H1 (cell line): ENCODE measurements around the gene SGMS1. TPM values are rescaled to one million over a fixed set of nuclear protein-coding genes. Genes with fewer than 3 reads are reported as not detected.

Source experiments
- CTCF ChIA-PET: fragments of 300-600 bp; sonication (Branson Sonifier 250); formaldehyde crosslinking; loops from one replicate; lab custom pipeline; 2021; ENCODE audit not compliant: partially characterized antibody; lab: Charles Lee
- POLR2A ChIA-PET: fragments of 300-600 bp; sonication (Branson Sonifier 250); formaldehyde crosslinking; loops from one replicate; lab custom pipeline; 2021; ENCODE audit warnings: inconsistent platforms; ENCODE audit not compliant: partially characterized antibody; lab: Charles Lee
- DNase-seq, 2 experiments: peaks; one replicate each; pipeline versions ENCODE4 v3.0.0 to v3.0.0-alpha.2; 2010 to 2022; ENCODE audit warnings: low spot score in 2 of 2, low read depth in 1 of 2, mixed read lengths in 1 of 2
- FAIRE-seq: peaks from 2 replicates; lab custom pipeline; 2011; peaks lifted over from hg19 to GRCh38; lab: Jason Lieb, UNC
- H2AFZ ChIP-seq: 2 replicates; pipeline ENCODE4 v1.8.1; 2012; ENCODE audit warnings: low read length, inconsistent platforms
- H2AK5ac ChIP-seq: 2 replicates; pipeline ENCODE4 v1.6.1; 2013; ENCODE audit warnings: low read depth, low read length
- H2BK120ac ChIP-seq: replicated peaks from 2 replicates; pipeline ENCODE3; 2013; ENCODE audit warnings: low read depth, low read length, inconsistent platforms
- H2BK12ac ChIP-seq: 2 replicates; pipeline ENCODE4 v1.6.1; 2013; ENCODE audit warnings: low read depth, low read length
- H2BK15ac ChIP-seq: 2 replicates; pipeline ENCODE4 v1.6.1; 2013; ENCODE audit warnings: low read length
- H2BK20ac ChIP-seq: 2 replicates; pipeline ENCODE4 v1.6.1; 2013; ENCODE audit warnings: low read length
- H2BK5ac ChIP-seq: 2 replicates; pipeline ENCODE4 v1.6.1; 2013; ENCODE audit warnings: low read depth, low read length
- H3K14ac ChIP-seq: 2 replicates; pipeline ENCODE4 v1.6.1; 2013; ENCODE audit warnings: inconsistent platforms; ENCODE audit not compliant: insufficient read length
- H3K18ac ChIP-seq: 2 replicates; pipeline ENCODE4 v1.6.1; 2013; ENCODE audit warnings: low read length; ENCODE audit errors: extremely low read depth
- H3K23ac ChIP-seq: 2 replicates; pipeline ENCODE4 v1.6.1; 2013; ENCODE audit warnings: inconsistent platforms; ENCODE audit not compliant: insufficient read length
- H3K23me2 ChIP-seq: 2 replicates; pipeline ENCODE4 v1.6.1; 2013; ENCODE audit warnings: low read depth, low read length
- H3K27ac ChIP-seq: 2 replicates; pipeline ENCODE4 v1.6.1; 2011; ENCODE audit warnings: low read depth, low read length, inconsistent platforms
- H3K27me3 ChIP-seq, 4 experiments: replicated peaks in 1 of 4; 1 replicate in 1 of 4; 2 replicates in 3 of 4; pipeline versions ENCODE4 v1.6.1 to v1.8.1; 2011 to 2013; ENCODE audit warnings: low read length in 3 of 4, mild to moderate bottlenecking in 3 of 4, inconsistent platforms in 2 of 4, mixed read lengths in 2 of 4, moderate library complexity in 1 of 4; ENCODE audit not compliant: control insufficient read depth in 3 of 4, insufficient read depth in 3 of 4; ENCODE audit errors: extremely low read depth in 1 of 4
- H3K36me3 ChIP-seq, 4 experiments: 2 replicates each; pipeline versions ENCODE4 v1.6.1 to v1.8.1; 2011 to 2013; ENCODE audit warnings: mild to moderate bottlenecking in 4 of 4, low read length in 3 of 4, moderate library complexity in 2 of 4, control low read depth in 1 of 4, inconsistent platforms in 1 of 4; ENCODE audit not compliant: insufficient read depth in 4 of 4, control insufficient read depth in 2 of 4
- H3K4ac ChIP-seq: replicated peaks from 2 replicates; pipeline ENCODE3; 2013; ENCODE audit warnings: low read length, low read depth, mixed read lengths, inconsistent platforms; ENCODE audit not compliant: insufficient read length
- H3K4me1 ChIP-seq, 4 experiments: replicated peaks in 1 of 4; 1 replicate in 1 of 4; 2 replicates in 3 of 4; pipeline versions ENCODE4 v1.6.1 to v1.8.1; 2011 to 2013; ENCODE audit warnings: low read length in 3 of 4, inconsistent platforms in 2 of 4, mixed read lengths in 1 of 4; ENCODE audit not compliant: insufficient read depth in 4 of 4, control insufficient read depth in 3 of 4
- H3K4me2 ChIP-seq, 2 experiments: 2 replicates each; pipeline versions ENCODE4 v1.6.1 to v1.8.1; 2011 to 2013; ENCODE audit warnings: low read depth in 2 of 2, low read length in 2 of 2, control low read depth in 1 of 2, inconsistent platforms in 1 of 2, mild to moderate bottlenecking in 1 of 2; ENCODE audit not compliant: insufficient read depth in 1 of 2
- H3K4me3 ChIP-seq, 4 experiments: fragments of 200-600, 300-600 bp in 1 of 4; sonication (generic), shearing (Covaris generic), sonication (Bioruptor Twin) in 1 of 4; 2 replicates each; pipeline versions ENCODE4 v1.5.1 to v1.8.1; 2011 to 2016; ENCODE audit warnings: low read length in 4 of 4, low read depth in 3 of 4, control low read depth in 2 of 4, inconsistent platforms in 2 of 4, mild to moderate bottlenecking in 2 of 4, mixed read lengths in 1 of 4, moderate library complexity in 1 of 4; ENCODE audit not compliant: insufficient read depth in 2 of 4; ENCODE audit errors: extremely low read depth in 1 of 4
- H3K56ac ChIP-seq: replicated peaks from 2 replicates; pipeline ENCODE3; 2013; ENCODE audit warnings: low read depth, mild to moderate bottlenecking, mixed read lengths, low read length, inconsistent platforms; ENCODE audit not compliant: insufficient read length
- H3K79me1 ChIP-seq: 2 replicates; pipeline ENCODE4 v1.6.1; 2013; ENCODE audit warnings: low read depth, low read length, control low read depth
- H3K79me2 ChIP-seq, 2 experiments: 2 replicates each; pipeline versions ENCODE4 v1.6.1 to v1.8.1; 2012 to 2013; ENCODE audit warnings: low read length in 2 of 2, mild to moderate bottlenecking in 2 of 2, inconsistent platforms in 1 of 2; ENCODE audit not compliant: insufficient read depth in 2 of 2, control insufficient read depth in 1 of 2
- H3K9ac ChIP-seq, 4 experiments: replicated peaks in 1 of 4; 1 replicate in 1 of 4; 2 replicates in 3 of 4; pipeline versions ENCODE4 v1.6.1 to v1.8.1; 2011 to 2013; ENCODE audit warnings: low read depth in 3 of 4, low read length in 3 of 4, control low read depth in 2 of 4, mild to moderate bottlenecking in 2 of 4, moderate library complexity in 2 of 4, inconsistent platforms in 1 of 4; ENCODE audit errors: extremely low read depth in 1 of 4
- H3K9me3 ChIP-seq, 2 experiments: 2 replicates each; pipeline versions ENCODE4 v1.6.1 to v1.8.1; 2012 to 2013; ENCODE audit warnings: mild to moderate bottlenecking in 2 of 2, moderate library complexity in 2 of 2, control low read depth in 1 of 2, inconsistent platforms in 1 of 2, low read depth in 1 of 2, low read length in 1 of 2, mixed read lengths in 1 of 2; ENCODE audit not compliant: insufficient read depth in 2 of 2
- H4K20me1 ChIP-seq, 2 experiments: replicated peaks in 1 of 2; 2 replicates each; pipeline versions ENCODE3 to v1.8.1; 2011 to 2013; ENCODE audit warnings: inconsistent platforms in 2 of 2, low read length in 2 of 2, mild to moderate bottlenecking in 1 of 2; ENCODE audit not compliant: insufficient read depth in 2 of 2, control insufficient read depth in 1 of 2
- H4K5ac ChIP-seq: 2 replicates; pipeline ENCODE4 v1.6.1; 2013; ENCODE audit warnings: low read length, low read depth, mixed read lengths, inconsistent platforms; ENCODE audit not compliant: insufficient read length
- H4K8ac ChIP-seq: 2 replicates; pipeline ENCODE4 v1.8.0; 2013; ENCODE audit warnings: mild to moderate bottlenecking, moderate library complexity, low read length, inconsistent platforms; ENCODE audit not compliant: insufficient read depth; ENCODE audit errors: extremely low read depth
- H4K91ac ChIP-seq: replicated peaks from 2 replicates; pipeline ENCODE3; 2013; ENCODE audit warnings: low read length, mixed read lengths, inconsistent platforms; ENCODE audit not compliant: insufficient read length
- ATF3 ChIP-seq: IDR thresholded peaks from 2 replicates; pipeline ENCODE4 v1.6.1; 2011; ENCODE audit warnings: low read depth, mild to moderate bottlenecking, low read length; ENCODE audit not compliant: insufficient read depth
- BACH1 ChIP-seq: IDR thresholded peaks from 2 replicates; pipeline ENCODE4 v1.6.1; 2012; ENCODE audit warnings: low read length, improper control_type of control experiment
- NRF1 ChIP-seq: IDR thresholded peaks from 2 replicates; pipeline ENCODE4 v1.6.1; 2011; ENCODE audit warnings: mild to moderate bottlenecking, low read depth, low read length, improper control_type of control experiment
- RBBP5 ChIP-seq: IDR thresholded peaks from 2 replicates; pipeline ENCODE4 v1.7.1; 2012; ENCODE audit warnings: low read depth, mild to moderate bottlenecking, inconsistent platforms, low read length, moderate library complexity, borderline replicate concordance
- TAF1 ChIP-seq: IDR thresholded peaks from 2 replicates; pipeline ENCODE4 v1.6.1; 2011; ENCODE audit warnings: mild to moderate bottlenecking, low read depth, low read length
- WGBS, 2 experiments: shearing (Covaris generic) in 1 of 2; methylation state at CpG; one replicate each; pipeline versions ENCODE4 v1.1.6 to v1.1.7; 2013 to 2015; ENCODE audit warnings: low lambda C conversion rate in 2 of 2, mixed read lengths in 2 of 2, inconsistent platforms in 1 of 2, low coverage in 1 of 2, missing lambda C conversion rate in 1 of 2; ENCODE audit not compliant: insufficient replicate concordance in 2 of 2, insufficient coverage in 1 of 2, insufficient read length in 1 of 2; ENCODE audit errors: extremely low coverage in 1 of 2, missing lambda C conversion rate in 1 of 2; 5-methylcytosine and 5-hydroxymethylcytosine counted together
- polyA plus RNA-seq, 7 experiments: library from polyadenylated mRNA; depleted of rRNA in 3 of 7; stranded (reverse) in 5 of 7; unstranded in 2 of 7; fragments of >200 nt in 5 of 7; fragments of 200-250 nt in 2 of 7; gene quantifications; 1 replicate in 5 of 7; 2 replicates in 1 of 7; 4 replicates in 1 of 7; pipeline versions ENCODE4 v1.2.1 to v1.2.3, GENCODE V29; 2011 to 2013; ENCODE audit warnings: missing spikeins in 2 of 7, mixed read lengths in 2 of 7
- total RNA-seq: library from RNA; stranded (reverse); fragmentation: NEBNext Ultra II Directional; extraction: Animal tissue kit (Norgen Biotek cat#: 25700); gene quantifications from 2 replicates; pipeline ENCODE4 v1.2.1, GENCODE V29; 2021

Gene SGMS1
- total and polyA plus RNA-seq, 2 of the 8 experiments (the other 6 are each of a cell fraction or from before 2014, with no cell fraction given), result 6.0 to 15.6 TPM

- H3K18ac ChIP-seq, result no peak overlapping the region
- H2BK12ac ChIP-seq, result no peak overlapping the region
- no peak overlapping the region for H3K9ac ChIP-seq
- H3K56ac ChIP-seq, result no peak overlapping the region
- H4K5ac ChIP-seq, result no peak overlapping the region
- no peak overlapping the region for H3K4ac ChIP-seq
- 94% methylated on average over 2 of the region's 2 CpGs; no CpG with 5 or more reads in 1 of the 2 experiments for WGBS, 2 experiments
- H3K27ac ChIP-seq, result no peak overlapping the region
- H3K23me2 ChIP-seq, result no peaks in the 10 kb centered on the region; the same call in 1 of the 2 replicates
- no peak overlapping the region for H3K4me3 ChIP-seq
- DNase-seq, result no peak
- ChIA-PET CTCF (interaction anchor here (0.8 to 1.4 kb wide), 3 partner anchors 11 to 35 kb away, joined by 3 to 5 read pairs (median 4); no protein-coding TSS in a partner anchor), POLR2A (interaction anchor here (1.4 to 1.6 kb wide), 2 partner anchors 17 to 29 kb away, joined by 4 read pairs; no protein-coding TSS in a partner anchor)
- H2BK15ac ChIP-seq, result no peak overlapping the region
- peaks cover 0 to 4% (median under 1%) of the 10 kb centered on the region in 4 experiments; a peak in 5 of 7 replicates for H3K4me1 ChIP-seq
- no peaks in the 10 kb centered on the region for H3K9me3 ChIP-seq
- no peak overlapping the region for H4K91ac ChIP-seq
- FAIRE-seq, result no peak
- no peaks in the 10 kb centered on the region for H3K79me1 ChIP-seq
- H2BK5ac ChIP-seq, result no peak overlapping the region
- H3K23ac ChIP-seq, result no peak overlapping the region
- H4K20me1 ChIP-seq, result no peaks in the 10 kb centered on the region
- H3K27me3 ChIP-seq, result no peaks in the 10 kb centered on the region
- H2AFZ ChIP-seq, result no peak overlapping the region
- no peak overlapping the region for H2AK5ac ChIP-seq
- H3K14ac ChIP-seq, result no peak overlapping the region
- H4K8ac ChIP-seq, result no peak overlapping the region
- H3K4me2 ChIP-seq, result no peak overlapping the region
- no peaks in the 10 kb centered on the region for H3K36me3 ChIP-seq
- TF ChIP-seq TAF1, result no peak
- no peak for TF ChIP-seq ATF3
- no peak for TF ChIP-seq RBBP5
- no peak for TF ChIP-seq NRF1
- TF ChIP-seq BACH1, result no peak
- H2BK120ac ChIP-seq, result no peak overlapping the region
- H3K79me2 ChIP-seq, result peaks cover 0 to 3% of the 10 kb centered on the region in 2 experiments; a peak in 1 of 4 replicates
- no peak overlapping the region for H2BK20ac ChIP-seq
Observed at GRCh38 chr10:50384898-50385297, 238.9 kb downstream of the SGMS1 start.
